SH-SY5Y (cell line): ENCODE results near the gene PGM2.

Experiments used
- GATA2 ChIP-seq: IDR thresholded peaks from 2 replicates; pipeline ENCODE4 v1.6.1; 2011; ENCODE audit warnings: mild to moderate bottlenecking, low read depth, low read length
- GATA3 ChIP-seq: IDR thresholded peaks from 2 replicates; pipeline ENCODE4 v1.6.1; 2011; ENCODE audit warnings: low read depth, mild to moderate bottlenecking, low read length, moderate library complexity

- TF ChIP-seq GATA2 (no peak), GATA3 (no peak)
Measured at GRCh38 chr4:37872310-37872988, 46.0 kb downstream of the PGM2 start.
